OCI-LY3 (cell line): Measurements from ENCODE around the gene MRPS11.

ENCODE experiments used
- CTCF ChIP-seq: fragments of 200-600, 300-600 bp; sonication (generic); IDR thresholded peaks from 2 replicates; pipeline ENCODE4 v1.5.1; 2014; ENCODE audit warnings: antibody characterized with exemption, low read length, low read depth
- EZH2phosphoT487 ChIP-seq: fragments of 200-600 bp; shearing (Covaris generic); IDR thresholded peaks from 2 replicates; pipeline ENCODE4 v1.6.1; 2018; ENCODE audit warnings: antibody characterized with exemption, mixed run types, low read depth

GRCh38 chr15:88430051-88430450, 37.5 kb upstream of the MRPS11 start:
- TF ChIP-seq CTCF (no peak), EZH2phosphoT487 (no peak)
